H9 (cell line): ENCODE data around the gene LARGE1. TPM values are rescaled to one million over a fixed set of nuclear protein-coding genes. Genes with fewer than 3 reads are reported as not detected.

ENCODE experiments used
- DNase-seq: peaks from one replicate; pipeline ENCODE4 v3.0.0-alpha.2; 2017
- H2AFZ ChIP-seq: one replicate; pipeline ENCODE4 v1.6.1; 2013; ENCODE audit warnings: mild to moderate bottlenecking, low read length, control low read depth, moderate library complexity
- H2AK5ac ChIP-seq: 2 replicates; pipeline ENCODE4 v1.6.1; 2013; ENCODE audit warnings: low read length, control low read depth, mixed read lengths; ENCODE audit not compliant: insufficient read length
- H2BK120ac ChIP-seq: one replicate; pipeline ENCODE4 v1.6.1; 2013; ENCODE audit warnings: low read depth, mild to moderate bottlenecking, low read length, control low read depth, inconsistent platforms; ENCODE audit not compliant: poor library complexity, severe bottlenecking
- H2BK12ac ChIP-seq: 2 replicates; pipeline ENCODE4 v1.6.1; 2013; ENCODE audit warnings: low read length, control low read depth, mixed read lengths, low read depth; ENCODE audit not compliant: insufficient read length
- H2BK15ac ChIP-seq: 2 replicates; pipeline ENCODE4 v1.6.1; 2013; ENCODE audit warnings: low read depth, low read length, control low read depth
- H2BK20ac ChIP-seq: one replicate; pipeline ENCODE4 v1.6.1; 2013; ENCODE audit warnings: low read depth, mild to moderate bottlenecking, low read length, control low read depth, inconsistent platforms; ENCODE audit not compliant: poor library complexity, severe bottlenecking
- H2BK5ac ChIP-seq: 2 replicates; pipeline ENCODE4 v1.6.1; 2013; ENCODE audit warnings: low read length, control low read depth, mixed read lengths; ENCODE audit not compliant: insufficient read length
- H3K14ac ChIP-seq: 2 replicates; pipeline ENCODE4 v1.6.1; 2013; ENCODE audit warnings: low read length, control low read depth; ENCODE audit not compliant: insufficient read depth
- H3K18ac ChIP-seq: 2 replicates; pipeline ENCODE4 v1.6.1; 2013; ENCODE audit warnings: low read depth, mild to moderate bottlenecking, mixed read lengths, low read length, control low read depth; ENCODE audit not compliant: insufficient read length
- H3K23ac ChIP-seq: 2 replicates; pipeline ENCODE4 v1.6.1; 2013; ENCODE audit warnings: low read length, control low read depth, mixed read lengths, low read depth; ENCODE audit not compliant: insufficient read length
- H3K23me2 ChIP-seq: 2 replicates; pipeline ENCODE4 v1.6.1; 2013; ENCODE audit warnings: low read depth, mild to moderate bottlenecking, mixed read lengths, low read length, control low read depth; ENCODE audit not compliant: insufficient read length, poor library complexity, severe bottlenecking
- H3K27ac ChIP-seq: 2 replicates; pipeline ENCODE4 v1.5.1; 2013; ENCODE audit warnings: low read length, control low read depth, mixed read lengths, low read depth; ENCODE audit not compliant: insufficient read length
- H3K27me3 ChIP-seq: 2 replicates; pipeline ENCODE4 v1.6.1; 2013; ENCODE audit warnings: low read length, control low read depth, inconsistent platforms; ENCODE audit not compliant: insufficient read depth
- H3K4ac ChIP-seq: 2 replicates; pipeline ENCODE4 v1.6.1; 2013; ENCODE audit warnings: low read depth, mild to moderate bottlenecking, control low read depth, inconsistent platforms, low read length, moderate library complexity
- H3K4me1 ChIP-seq: 2 replicates; pipeline ENCODE4 v1.6.1; 2013; ENCODE audit warnings: low read length, control low read depth, inconsistent platforms; ENCODE audit not compliant: insufficient read depth
- H3K4me2 ChIP-seq: 2 replicates; pipeline ENCODE4 v1.6.1; 2013; ENCODE audit warnings: low read length, control low read depth, mixed read lengths; ENCODE audit not compliant: insufficient read length, insufficient read depth
- H3K56ac ChIP-seq: 2 replicates; pipeline ENCODE4 v1.6.1; 2013; ENCODE audit warnings: low read depth, mild to moderate bottlenecking, mixed read lengths, low read length, control low read depth; ENCODE audit not compliant: insufficient read length
- H3K79me1 ChIP-seq: 2 replicates; pipeline ENCODE4 v1.6.1; 2013; ENCODE audit warnings: low read depth, mild to moderate bottlenecking, moderate library complexity, low read length, control low read depth, inconsistent platforms; ENCODE audit not compliant: insufficient read depth, poor library complexity, severe bottlenecking
- H3K79me2 ChIP-seq: 2 replicates; pipeline ENCODE4 v1.6.1; 2013; ENCODE audit warnings: low read length, control low read depth, inconsistent platforms; ENCODE audit not compliant: insufficient read depth
- H3K9ac ChIP-seq: 2 replicates; pipeline ENCODE4 v1.6.1; 2013; ENCODE audit warnings: low read length, control low read depth, mixed read lengths; ENCODE audit not compliant: insufficient read length; ENCODE audit errors: extremely low read depth
- H3K9me3 ChIP-seq: one replicate; pipeline ENCODE4 v1.6.1; 2013; ENCODE audit warnings: low read depth, low read length, inconsistent platforms; ENCODE audit not compliant: control insufficient read depth
- H3T11ph ChIP-seq: one replicate; pipeline ENCODE4 v1.6.1; 2013; ENCODE audit warnings: mild to moderate bottlenecking, low read length, control low read depth, inconsistent platforms
- H4K20me1 ChIP-seq: one replicate; pipeline ENCODE4 v1.6.1; 2013; ENCODE audit not compliant: control insufficient read depth, insufficient read length, insufficient read depth
- H4K5ac ChIP-seq: 2 replicates; pipeline ENCODE4 v1.6.1; 2013; ENCODE audit warnings: low read depth, mild to moderate bottlenecking, mixed read lengths, low read length, control low read depth; ENCODE audit not compliant: insufficient read length
- H4K8ac ChIP-seq: replicated peaks from 2 replicates; pipeline ENCODE4 v1.6.1; 2013; ENCODE audit warnings: low read length, control low read depth, mixed read lengths, low read depth; ENCODE audit not compliant: insufficient read length
- H4K91ac ChIP-seq: 2 replicates; pipeline ENCODE4 v1.6.1; 2013; ENCODE audit warnings: low read depth, mild to moderate bottlenecking, moderate library complexity, mixed read lengths, low read length, control low read depth; ENCODE audit not compliant: insufficient read length
- H3K27ac Mint-ChIP-seq, 3 experiments: 2 replicates in 2 of 3; 3 replicates in 1 of 3; pipeline ENCODE4 v1.8.0; 2020 to 2021; ENCODE audit warnings: mixed read lengths in 3 of 3, mild to moderate bottlenecking in 1 of 3, moderate library complexity in 1 of 3
- H3K27me3 Mint-ChIP-seq: 2 replicates; pipeline ENCODE4 v1.8.0; 2021; ENCODE audit warnings: low read depth, mild to moderate bottlenecking, moderate library complexity, mixed read lengths
- H3K36me3 Mint-ChIP-seq, 3 experiments: 2 replicates in 2 of 3; 3 replicates in 1 of 3; pipeline ENCODE4 v1.8.0; 2020 to 2021; ENCODE audit warnings: low read depth in 3 of 3, mixed read lengths in 3 of 3; ENCODE audit not compliant: insufficient read depth in 1 of 3
- H3K4me1 Mint-ChIP-seq, 2 experiments: 2 replicates each; pipeline ENCODE4 v1.8.0; 2020; ENCODE audit warnings: mixed read lengths in 2 of 2
- H3K4me3 Mint-ChIP-seq, 2 experiments: 2 replicates in 1 of 2; 3 replicates in 1 of 2; pipeline ENCODE4 v1.8.0; 2020 to 2021; ENCODE audit warnings: mild to moderate bottlenecking in 2 of 2, mixed read lengths in 2 of 2, moderate library complexity in 1 of 2
- H3K9me3 Mint-ChIP-seq, 2 experiments: 2 replicates in 1 of 2; 3 replicates in 1 of 2; pipeline ENCODE4 v1.8.0; 2020; ENCODE audit warnings: mild to moderate bottlenecking in 2 of 2, mixed read lengths in 2 of 2, moderate library complexity in 1 of 2
- WGBS: extraction: QIAGEN DNeasy Blood & Tissue Kit; methylation state at CpG from one replicate; pipeline ENCODE4 v1.1.7; 2013; ENCODE audit warnings: missing lambda C conversion rate, low lambda C conversion rate, mixed read lengths; ENCODE audit not compliant: insufficient read length; ENCODE audit errors: extremely low coverage; 5-methylcytosine and 5-hydroxymethylcytosine counted together
- total RNA-seq: library from RNA; stranded (reverse); gene quantifications from 2 replicates; pipeline ENCODE4 v1.2.1, GENCODE V29; 2021
- TF ChIP-seq, protein P1 (sequence below): fragments of 200-600 bp; sonication (generic); conservative IDR thresholded peaks from 3 replicates; pipeline ENCODE4 v1.8.0; 2021; ENCODE audit warnings: antibody characterized with exemption, mild to moderate bottlenecking

The LARGE1 gene
- total RNA-seq, 1 experiment from 2014 or later, result 43.5 TPM

- Histone ChIP-seq H2BK5ac (no peak overlapping the region), H4K20me1 (no peaks in the 10 kb centered on the region), H4K8ac (no peak overlapping the region), H3K23me2 (no peaks in the 10 kb centered on the region), H3K14ac (no peak overlapping the region), H3K18ac (no peak overlapping the region), H2AK5ac (no peak overlapping the region), H3K9ac (no peak overlapping the region), H2AFZ (no peak overlapping the region), H2BK15ac (no peak overlapping the region), H2BK120ac (no peak overlapping the region), H3K27me3 (no peaks in the 10 kb centered on the region), H4K91ac (no peak overlapping the region), H3K4me1 (no peaks in the 10 kb centered on the region), H4K5ac (no peak overlapping the region), H3K56ac (no peak overlapping the region), H3K79me1 (peaks cover 7% of the 10 kb centered on the region), H2BK12ac (no peak overlapping the region), H3K27ac (no peak overlapping the region), H2BK20ac (no peak overlapping the region), H3K79me2 (peaks cover 13% of the 10 kb centered on the region; the same call in 1 of the 2 replicates), H3K9me3 (no peaks in the 10 kb centered on the region), H3K23ac (no peak overlapping the region), H3K4me2 (no peak overlapping the region), H3K4ac (no peak overlapping the region), H3T11ph (no peak overlapping the region)
- DNase-seq, result no peak
- H3K4me3 Mint-ChIP-seq, result no peak overlapping the region
- whole genome bisulfite sequencing, result no CpG with 5 or more reads among the region's 3 CpGs
- H3K27me3 Mint-ChIP-seq, result no peaks in the 10 kb centered on the region; the same call in 1 of the 2 replicates
- peaks cover 10 to 14% (median 12%) of the 10 kb centered on the region in 3 experiments for H3K36me3 Mint-ChIP-seq
- TF ChIP-seq, protein P1, sequence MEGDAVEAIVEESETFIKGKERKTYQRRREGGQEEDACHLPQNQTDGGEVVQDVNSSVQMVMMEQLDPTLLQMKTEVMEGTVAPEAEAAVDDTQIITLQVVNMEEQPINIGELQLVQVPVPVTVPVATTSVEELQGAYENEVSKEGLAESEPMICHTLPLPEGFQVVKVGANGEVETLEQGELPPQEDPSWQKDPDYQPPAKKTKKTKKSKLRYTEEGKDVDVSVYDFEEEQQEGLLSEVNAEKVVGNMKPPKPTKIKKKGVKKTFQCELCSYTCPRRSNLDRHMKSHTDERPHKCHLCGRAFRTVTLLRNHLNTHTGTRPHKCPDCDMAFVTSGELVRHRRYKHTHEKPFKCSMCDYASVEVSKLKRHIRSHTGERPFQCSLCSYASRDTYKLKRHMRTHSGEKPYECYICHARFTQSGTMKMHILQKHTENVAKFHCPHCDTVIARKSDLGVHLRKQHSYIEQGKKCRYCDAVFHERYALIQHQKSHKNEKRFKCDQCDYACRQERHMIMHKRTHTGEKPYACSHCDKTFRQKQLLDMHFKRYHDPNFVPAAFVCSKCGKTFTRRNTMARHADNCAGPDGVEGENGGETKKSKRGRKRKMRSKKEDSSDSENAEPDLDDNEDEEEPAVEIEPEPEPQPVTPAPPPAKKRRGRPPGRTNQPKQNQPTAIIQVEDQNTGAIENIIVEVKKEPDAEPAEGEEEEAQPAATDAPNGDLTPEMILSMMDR, result no peak
- no peak overlapping the region for H3K27ac Mint-ChIP-seq
- H3K9me3 Mint-ChIP-seq, result peaks cover 2 to 3% of the 10 kb centered on the region in 2 experiments; a peak in 2 of 5 replicates
- peaks cover under 1 to 7% of the 10 kb centered on the region in 2 experiments; a peak in 2 of 4 replicates for H3K4me1 Mint-ChIP-seq
Observed at GRCh38 chr22:33746501-33746928, 173.8 kb downstream of the LARGE1 start.
